T-helper 2 cell (primary cell): ENCODE data around the gene PIPOX.

Experiments
- DNase-seq, 5 experiments: peaks; one replicate each; pipeline versions ENCODE4 v3.0.0 to v3.0.0-alpha.2; 2012 to 2022
- total RNA-seq, 2 donors: gene quantifications; one replicate each; lab custom pipeline; 2026; lab: John Stamatoyannopoulos, UW

Gene PIPOX, protein sequence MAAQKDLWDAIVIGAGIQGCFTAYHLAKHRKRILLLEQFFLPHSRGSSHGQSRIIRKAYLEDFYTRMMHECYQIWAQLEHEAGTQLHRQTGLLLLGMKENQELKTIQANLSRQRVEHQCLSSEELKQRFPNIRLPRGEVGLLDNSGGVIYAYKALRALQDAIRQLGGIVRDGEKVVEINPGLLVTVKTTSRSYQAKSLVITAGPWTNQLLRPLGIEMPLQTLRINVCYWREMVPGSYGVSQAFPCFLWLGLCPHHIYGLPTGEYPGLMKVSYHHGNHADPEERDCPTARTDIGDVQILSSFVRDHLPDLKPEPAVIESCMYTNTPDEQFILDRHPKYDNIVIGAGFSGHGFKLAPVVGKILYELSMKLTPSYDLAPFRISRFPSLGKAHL
- 1.9 to 3.0 reads per million in 2 donors for total RNA-seq

DNA sequence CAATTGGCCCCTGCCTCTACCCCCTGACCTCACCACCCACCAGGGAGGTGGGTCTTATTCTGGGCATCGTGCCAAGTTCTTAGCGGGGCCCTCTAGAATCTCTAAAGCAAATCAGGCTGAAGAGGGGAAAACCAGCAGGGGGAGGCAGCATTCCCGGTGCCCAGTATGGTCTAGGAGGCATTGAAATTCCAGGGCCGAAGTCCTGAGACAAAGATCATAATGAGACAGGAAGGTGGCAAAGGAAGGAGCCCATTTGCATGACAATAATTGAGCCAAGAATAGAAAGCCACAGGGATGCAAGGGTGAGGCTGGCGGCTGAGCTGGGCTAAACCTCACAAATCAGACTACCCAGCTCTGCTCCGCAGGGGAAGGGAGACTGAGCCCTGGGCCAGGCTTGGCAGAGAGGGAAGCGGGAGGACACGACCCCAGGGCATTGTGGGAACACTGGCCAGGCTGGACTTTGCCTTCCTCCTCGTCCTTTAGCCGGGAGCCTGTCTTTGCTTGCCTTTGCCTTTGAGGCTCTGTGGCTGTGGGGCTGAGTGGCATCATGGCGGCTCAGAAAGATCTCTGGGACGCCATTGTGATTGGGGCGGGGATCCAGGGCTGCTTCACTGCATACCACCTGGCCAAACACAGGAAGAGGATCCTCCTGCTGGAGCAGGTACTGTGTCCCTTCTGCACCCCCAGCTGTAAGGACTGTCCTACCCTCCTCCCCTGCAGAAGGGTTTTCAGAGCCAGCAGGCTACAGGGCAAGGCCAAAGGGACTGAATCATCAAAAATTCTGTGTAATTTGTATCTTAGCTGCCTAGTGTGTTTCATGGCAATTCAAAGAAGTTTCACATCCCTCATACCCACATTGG is at the start of gene PIPOX:
TSS of gene PIPOX (plus strand) at position 463 of the 860 bp plus-strand sequence. CDS start at position 548, 85 bp downstream.
- no peak for DNase-seq

DNA sequence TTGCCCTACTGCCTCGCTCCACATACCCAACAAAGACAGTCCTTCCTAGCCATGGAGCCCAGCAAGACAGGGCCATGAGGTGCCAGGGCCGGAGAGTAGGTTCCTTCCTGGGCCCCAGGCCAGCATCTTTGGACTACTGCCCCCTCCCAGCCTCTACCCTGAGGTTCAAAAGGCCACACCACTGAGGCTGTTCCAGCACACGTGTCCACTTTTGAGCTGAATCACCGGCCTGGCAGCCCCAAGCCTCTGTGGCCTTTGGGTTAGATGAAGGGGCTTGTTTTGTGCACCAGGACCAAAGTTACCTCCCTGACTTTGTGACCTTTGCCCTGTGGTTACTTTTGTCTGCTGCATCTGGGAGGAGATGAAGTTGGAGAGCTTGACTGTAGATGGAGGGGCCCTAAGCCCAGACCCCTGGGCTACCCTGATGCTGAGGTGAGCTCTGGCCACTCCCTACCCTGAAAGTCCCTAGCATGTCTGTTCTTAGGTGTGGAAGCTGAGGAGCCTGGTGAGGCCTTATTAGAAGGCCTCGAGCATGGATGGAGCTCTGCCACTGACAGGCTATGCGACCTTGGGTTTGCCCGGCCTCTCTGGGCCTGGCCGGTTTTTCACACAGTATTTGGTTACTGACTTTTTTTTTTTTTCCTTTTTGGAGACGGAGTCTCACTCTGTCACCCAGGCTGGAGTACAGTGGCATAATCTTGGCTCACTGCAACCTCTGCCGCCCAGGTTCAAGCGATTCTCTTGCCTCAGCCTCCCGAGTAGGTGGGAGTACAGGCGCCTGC is 49.1 kb upstream of the PIPOX start:
- no peak for DNase-seq

DNA sequence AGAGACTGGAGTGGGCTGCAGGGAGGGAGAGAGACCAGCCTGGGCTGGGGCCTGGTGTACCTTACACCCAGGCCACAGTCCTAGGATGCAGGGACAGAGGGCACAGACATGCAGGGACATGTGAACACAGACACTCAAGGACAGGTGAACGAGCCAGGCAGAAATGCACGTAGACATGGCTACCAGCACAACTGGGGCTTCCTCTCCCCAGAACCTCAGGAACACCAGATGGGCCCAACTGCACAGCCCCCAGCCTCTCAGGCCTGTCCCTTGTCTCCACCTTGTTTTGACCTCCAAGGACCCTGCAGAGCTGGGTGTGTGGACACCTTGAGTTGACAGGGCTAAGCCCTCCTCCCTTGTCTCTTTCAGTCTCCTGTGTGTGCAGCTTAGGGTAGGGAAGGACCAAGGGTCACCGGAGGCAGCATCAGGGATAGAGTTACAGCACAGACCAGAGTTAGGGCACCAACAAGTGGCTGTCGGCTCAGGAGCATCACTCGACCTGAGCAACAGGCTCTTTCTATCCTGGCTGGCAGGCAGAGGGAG is 46.3 kb upstream of the PIPOX start:
- DNase-seq: no peak

DNA sequence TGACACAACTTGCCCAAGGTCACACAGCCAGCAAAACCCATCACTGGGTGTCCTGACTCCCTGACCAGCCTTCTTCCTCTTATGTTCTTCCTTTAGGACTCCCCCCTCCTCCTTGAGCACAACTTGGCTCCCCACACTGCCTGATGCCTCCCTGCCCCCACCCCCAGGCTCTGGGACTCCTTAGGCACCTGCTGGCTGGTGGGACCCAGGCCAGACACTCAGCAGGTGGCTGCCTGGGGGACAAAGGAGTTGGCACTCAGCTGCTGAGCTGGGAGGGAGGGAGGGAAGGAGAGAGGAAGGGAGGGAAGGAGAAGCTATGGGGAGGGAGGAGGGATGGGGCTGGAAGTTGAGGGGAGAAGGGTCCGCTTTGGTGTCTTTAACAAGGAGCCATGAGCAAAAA is 45.1 kb upstream of the PIPOX start:
- no peak for DNase-seq

DNA sequence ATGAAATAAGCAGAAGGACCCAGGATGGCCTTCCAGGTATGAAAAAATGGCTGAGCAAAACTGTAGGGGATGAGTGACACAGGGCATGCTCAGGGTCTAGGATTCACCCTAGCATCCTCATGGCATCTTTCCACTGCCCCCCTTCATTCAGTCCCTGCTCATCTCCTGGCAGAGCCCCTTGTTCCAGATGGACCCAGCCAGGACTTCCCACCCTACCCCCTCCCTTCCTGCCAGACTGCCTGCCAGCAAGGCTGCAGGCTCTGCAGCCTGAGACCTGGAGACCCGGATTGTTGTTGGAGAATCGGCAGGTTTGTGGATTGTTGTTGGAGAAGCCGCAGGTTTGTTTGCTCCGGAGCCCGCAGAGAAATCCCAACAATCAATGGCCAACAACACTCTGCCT is 43.7 kb upstream of the PIPOX start:
- DNase-seq: no peak

DNA sequence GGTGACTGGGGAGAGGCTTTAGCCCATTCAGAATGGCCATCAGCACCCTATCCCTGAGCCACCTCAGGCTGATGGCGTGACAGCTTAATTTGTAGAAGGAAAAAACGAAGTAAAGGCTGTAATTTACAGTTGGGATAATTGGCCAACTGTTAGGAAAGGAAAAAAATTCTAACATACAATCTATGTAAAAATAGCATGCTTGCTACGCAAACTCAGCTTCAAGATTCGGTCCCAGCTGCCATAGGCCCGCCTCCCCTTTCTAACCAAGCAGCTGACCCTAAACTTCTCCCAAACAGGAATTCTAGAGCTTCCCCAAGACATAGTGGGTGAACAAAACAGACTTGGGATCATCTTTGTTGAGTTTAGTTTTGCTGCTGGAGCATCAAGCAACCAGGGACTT is 42.0 kb upstream of the PIPOX start:
- DNase-seq: no peak

DNA sequence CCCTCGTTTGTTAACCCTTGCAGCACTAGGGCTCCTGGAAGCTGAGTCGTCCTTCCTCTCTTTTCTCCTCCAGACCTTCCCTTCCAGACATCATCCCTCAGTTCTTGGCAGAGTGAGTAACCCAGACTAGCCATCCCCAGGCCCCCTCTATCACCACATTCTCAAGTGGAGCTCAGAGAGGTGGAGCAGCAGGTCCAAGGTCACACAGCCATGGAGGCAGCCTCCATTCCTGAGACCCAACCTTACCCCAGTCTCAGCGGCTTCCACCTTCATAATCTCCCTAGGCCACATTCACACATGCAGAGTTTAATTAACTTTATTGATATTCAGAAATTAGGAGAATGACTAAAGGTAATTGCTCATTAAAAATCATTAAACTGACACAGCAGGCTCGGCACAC is 40.1 kb upstream of the PIPOX start:
- no peak for DNase-seq

DNA sequence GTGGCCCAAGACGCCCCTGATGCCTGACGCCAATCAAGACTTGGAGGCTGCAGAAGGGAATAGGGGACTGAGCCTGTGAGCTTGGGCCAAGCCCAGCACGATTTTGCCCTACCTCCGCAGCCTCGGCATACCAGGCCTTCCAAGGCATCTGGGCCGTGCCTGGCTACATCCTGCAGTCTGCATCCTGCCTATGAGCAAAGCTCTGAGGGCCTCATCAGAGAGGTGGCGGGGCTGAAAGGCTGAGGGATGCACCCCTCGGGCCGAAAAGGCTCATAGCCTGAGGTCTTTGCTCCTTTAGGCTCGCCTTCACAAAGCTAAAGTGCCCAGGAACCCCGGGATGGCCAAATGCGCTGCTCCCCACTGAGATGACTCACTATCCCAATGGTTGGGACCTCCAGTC is 39.7 kb upstream of the PIPOX start:
- no peak for DNase-seq

DNA sequence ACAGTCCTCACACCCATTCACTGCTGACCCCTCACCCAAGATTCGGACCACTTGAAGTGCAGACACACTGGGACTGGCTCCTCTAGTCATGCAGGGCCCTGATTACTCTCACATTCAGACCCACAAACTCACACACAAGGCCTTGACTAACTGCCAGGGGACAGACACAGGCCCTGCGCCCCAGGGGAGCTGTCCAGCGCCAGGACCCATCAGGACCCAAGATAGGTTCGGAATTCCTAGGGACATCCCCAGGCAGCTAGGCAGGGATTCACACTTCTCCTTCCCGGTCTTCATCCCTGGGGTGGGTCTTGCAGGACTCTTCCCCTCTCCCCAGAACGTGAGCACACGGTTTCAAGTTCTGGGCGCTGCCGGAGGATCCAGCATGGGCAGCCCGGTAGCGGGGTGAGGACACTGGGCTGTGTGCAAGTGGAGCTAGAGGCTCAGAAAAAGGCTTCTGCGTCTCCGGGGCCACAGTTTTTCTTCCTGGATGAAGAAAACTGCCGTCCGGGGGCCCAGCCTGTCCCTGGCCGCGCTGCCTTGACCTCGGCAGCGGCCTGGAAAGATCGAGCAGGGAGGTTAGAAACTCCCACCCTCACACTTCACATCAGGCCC is 38.8 kb upstream of the PIPOX start:
- DNase-seq: no peak

DNA sequence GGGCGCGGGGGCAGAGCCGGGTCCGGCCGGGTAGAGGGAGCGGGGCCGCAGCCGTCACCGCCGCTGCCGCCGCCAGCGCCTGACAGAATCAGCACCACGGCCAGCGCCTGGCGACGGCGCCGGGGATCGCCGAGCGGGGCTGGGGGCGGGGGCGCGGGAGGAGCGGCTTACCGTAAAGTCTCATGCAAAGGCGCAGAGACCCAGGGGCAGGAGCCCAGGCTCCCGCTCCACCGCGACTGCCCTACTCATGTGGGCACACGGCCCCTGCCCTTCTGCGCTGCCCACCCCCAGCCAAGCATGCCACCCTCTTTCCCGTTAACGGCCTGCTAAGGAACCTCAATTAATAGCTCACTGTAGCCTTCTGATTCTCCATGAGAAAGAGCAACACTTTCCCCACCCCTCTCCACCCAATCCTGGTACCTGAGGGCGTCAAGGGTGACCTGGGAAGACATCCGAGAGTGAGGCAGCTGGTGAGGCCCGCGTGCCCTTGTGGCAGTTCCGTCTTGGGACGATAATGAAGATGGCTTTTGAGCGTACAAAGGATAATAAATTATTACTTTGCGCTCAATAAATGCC is 36.9 kb upstream of the PIPOX start, which contains the start of gene SEZ6:
TSS of gene SEZ6 (minus strand) at position 98 of the 576 bp plus-strand sequence. CDS start 164 bp downstream, outside the sequence.
- DNase-seq: peak; percentile 20 to 62 (median 30)

DNA sequence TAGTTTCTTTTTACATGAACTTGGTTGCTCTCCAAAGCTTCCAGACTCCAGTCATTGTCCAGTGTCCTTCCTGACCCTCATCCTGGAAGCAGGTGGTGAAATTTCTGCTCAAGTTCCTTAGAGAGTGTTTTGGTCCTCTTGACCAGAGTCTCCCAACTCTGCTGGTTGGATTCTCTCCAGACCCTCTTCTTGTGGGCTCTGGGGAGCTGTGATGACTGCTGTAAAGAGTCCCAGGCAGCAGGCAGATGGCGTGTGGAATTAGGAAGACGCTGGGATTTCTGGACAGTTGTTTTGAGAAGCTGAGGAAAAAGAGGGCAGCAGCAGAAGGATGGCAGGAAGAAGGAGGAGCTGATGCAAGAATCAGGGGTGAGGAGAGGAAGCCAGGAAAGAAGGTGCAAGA is 35.5 kb upstream of the PIPOX start:
- no peak for DNase-seq

DNA sequence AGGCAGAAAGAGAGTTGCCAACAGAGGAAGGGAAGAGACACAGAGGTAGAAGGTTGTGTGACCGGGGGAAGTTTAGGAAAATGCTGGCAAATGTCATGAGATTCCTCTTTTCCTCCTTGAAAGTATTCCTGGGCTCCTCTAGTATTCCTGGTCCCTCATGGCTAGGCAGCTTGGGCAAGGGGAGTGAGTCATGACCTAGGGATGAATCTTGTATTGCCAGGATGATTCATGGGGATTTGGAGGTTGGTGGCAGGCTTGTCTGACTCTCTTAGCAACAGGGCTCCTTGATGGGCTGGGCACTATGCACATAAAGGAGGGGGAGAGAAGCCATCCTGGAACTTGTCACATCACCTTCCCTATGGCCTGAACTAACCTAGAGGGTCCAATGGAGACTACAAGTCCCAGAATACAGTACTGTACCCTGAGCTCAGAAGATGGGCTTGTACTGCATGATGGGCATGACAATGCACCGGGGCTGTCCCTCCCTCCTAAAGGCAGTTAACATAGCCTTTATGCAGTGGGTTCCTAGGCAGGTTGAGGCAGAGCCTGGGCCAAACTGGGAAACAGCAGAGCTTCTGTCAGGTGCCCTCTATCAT is 35.0 kb upstream of the PIPOX start:
- no peak for DNase-seq

DNA sequence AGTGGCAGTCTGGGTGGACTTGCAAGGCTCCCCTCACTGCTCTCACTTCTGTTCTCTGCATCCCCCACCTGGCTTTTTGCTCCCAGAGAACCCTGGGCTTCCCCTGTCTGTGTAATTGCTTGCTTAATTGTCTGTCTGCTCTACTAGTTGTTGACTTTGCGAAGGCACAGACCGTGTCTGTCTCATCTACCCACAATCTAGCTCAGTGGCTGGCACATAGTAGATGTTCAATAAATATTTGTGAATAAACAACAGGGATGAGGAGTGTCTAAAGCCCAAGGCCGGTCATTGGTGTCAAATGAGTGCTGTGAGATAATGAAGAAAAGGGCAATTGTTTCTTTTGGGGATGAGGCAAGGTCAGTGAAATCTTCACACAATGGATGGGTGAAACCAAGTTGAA is 34.4 kb upstream of the PIPOX start:
- no peak for DNase-seq

DNA sequence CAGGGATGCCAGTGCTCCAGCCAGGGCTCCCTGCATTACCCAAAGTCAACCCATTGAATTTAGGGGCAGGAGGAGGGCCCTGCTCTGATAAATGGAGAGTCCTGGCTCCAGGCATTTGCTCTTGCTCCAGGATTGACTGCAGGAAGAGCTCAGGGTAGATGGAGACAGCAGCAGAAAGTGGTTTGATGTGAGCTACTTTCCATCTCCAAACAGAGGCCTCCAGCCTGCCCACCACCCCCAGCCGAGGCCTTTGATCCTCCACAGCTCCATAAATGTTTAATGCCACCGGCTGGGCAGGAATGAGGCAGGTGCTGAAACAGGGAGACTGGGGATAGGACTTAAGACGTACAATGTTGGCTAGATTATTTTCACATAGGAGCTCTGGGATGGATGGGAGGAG is 32.8 kb upstream of the PIPOX start:
- DNase-seq: no peak

DNA sequence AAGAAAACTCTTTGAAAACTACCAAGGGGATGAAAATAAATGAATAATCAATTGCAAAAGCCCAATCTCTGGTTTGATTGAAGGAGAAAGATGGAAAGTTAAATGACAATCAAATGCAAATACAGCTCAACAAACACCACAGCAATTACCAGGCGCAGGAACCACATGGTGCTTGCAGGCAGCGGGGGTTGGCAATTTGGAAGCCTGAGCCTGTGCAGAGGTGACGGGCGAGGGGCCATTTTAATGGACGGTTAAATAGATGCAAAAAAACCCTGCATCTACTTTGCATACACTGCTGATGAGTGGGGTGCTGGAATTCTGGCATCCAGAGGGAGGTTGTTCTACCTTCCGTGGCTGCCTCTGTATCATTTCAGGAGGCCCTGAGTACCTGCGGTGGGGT is 32.4 kb upstream of the PIPOX start:
- DNase-seq: no peak

DNA sequence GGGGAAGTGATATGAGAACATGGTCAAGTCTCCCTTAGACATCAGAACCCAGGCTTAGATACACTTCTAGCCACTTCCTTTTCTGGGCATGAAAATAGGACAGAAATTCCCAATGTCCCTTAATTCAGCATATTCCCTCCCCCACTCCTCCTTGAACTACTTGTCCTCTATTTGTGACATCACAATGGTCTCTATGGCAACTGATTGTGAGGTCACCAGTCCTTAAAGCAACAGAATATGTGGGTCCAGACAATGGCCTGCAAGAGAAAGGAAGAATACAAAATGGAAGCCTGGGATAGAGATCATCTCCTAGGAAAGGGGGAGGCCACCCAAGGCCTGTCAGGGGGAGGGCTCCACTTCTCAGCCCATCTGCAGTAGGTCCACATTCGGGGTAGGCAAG is 30.4 kb upstream of the PIPOX start:
- no peak for DNase-seq

DNA sequence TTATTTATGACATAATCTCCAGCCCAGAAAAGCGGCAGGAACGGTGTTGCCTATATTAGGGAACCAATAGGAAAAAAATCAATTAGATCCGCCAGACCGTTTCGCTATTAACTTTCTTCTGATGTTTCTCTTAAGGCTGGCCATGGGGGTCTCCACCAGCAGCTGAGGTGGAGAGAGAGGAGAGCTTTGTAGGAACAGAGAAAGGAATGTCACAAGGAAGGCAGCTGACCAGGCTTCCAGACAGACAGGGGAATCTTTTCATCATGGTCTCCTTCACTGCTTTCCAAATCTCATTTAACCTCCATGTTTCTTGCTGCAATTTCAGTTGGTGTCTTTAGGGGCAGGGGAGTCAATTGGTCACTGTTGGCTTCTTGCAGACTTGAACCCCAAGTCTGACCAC is 28.2 kb upstream of the PIPOX start:
- DNase-seq: no peak

DNA sequence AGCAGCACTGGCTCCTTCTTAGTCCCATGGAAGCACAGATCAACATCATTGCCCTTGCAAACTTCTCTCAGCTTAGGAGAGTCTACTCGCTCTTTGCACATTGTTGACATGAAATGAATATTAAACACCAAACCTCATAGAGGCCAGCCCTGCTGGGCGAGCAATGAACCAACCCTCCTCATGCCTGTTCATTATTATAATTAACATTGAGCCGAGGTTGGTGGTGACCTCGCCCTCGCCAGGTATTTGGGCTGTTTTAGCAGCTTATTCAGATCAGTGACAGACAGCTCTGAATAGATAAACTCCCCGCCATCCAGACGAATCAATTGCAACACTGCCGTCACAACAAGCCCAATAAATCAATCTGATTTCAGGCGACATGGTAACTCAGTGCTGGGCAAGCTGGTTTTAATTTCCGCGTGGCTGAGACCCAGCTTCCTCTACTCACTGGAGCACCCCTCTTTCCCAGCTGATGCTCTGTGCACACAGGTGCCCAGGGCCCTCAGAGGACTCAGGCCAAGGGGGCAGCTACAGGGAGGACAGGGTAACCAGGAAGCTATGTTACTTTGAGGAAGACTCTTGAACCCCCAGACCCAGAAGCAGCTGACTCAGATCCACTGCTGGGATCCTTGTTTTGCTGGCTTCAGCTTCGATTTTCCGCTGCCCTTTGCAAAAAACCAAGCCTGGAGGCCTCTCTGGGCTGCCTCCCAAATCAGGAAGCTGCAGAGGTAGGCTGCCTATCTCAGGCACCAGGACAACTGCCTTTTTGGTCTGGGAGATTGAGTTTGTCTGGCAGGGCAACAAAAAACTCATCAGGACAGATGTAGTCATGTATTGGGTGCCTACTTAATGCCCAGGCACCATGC is 26.4 kb upstream of the PIPOX start:
- no peak for DNase-seq

DNA sequence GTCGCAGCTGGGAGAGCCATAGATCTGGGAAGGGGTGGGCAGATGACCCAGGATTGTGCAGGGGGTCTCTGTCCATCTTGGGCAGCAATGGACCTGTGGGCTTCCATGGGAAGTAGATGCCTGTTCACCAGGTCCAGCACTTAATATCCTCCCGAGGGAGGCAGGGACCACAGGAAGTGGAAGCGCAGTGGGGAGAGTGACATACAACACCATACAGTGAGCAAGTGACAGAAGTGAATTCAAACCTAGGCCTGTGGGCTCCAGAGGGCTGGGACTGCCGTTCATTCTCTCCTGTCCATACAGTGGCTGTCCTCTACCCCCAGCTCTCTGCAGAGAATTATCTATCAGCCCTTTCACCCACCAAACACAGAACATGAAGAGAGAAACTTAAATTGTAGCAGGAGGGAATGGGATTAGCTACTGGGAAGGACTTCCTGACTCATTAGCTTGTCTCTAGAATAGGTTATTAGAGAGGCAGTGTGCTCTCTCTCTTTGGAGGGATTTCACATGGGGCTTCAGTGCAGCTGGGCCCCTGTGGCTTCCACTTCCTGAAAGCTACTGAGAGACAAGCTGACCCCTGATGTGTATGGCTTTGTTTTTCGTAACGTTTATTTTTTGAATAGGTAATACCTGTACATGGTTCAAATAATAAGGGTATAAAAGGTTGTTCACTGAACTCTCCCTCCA is 24.0 kb upstream of the PIPOX start:
- no peak for DNase-seq
